Measurements from ENCODE around the gene FNTB. TPM values are rescaled to one million over a fixed set of nuclear protein-coding genes. Genes with fewer than 3 reads are reported as not detected.

The FNTB gene
- total and polyA plus RNA-seq, 9 of the 15 experiments (the other 6 are each of a cell fraction or from before 2014, with no cell fraction given) = 6.9 to 23.2 (median 12.2) TPM

DNA sequence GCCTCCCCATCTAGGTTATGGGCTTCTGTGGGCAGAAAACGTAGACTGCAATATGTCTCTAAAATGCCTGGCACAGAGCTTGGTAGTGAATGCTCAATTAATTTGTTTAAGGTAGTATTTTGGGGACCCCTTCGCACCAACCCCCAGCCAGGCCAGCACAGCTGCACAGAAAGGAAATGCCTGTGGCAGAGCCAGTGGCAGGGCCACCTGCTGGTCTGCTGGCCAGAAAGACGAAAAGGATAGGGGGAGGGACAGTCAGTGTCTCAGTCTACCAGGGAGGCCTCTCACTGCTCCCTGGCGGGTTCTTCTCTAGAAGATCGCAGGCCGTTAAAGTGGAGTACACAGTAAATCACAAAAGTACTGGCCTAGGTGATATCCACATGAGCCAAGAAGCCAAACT is 18.0 kb upstream of the FNTB start:
- no peak overlapping the region for H3K9ac ChIP-seq (ENCODE audit: insufficient read depth in 1 of 2, low read depth in 2 of 2, low read length in 2 of 2)
- H3K27ac ChIP-seq (ENCODE audit: extremely low read depth, low read depth, low read length) = no peak overlapping the region
- POLR2A ChIA-PET = no interaction called here
- no peak overlapping the region for H3K4me2 ChIP-seq (ENCODE audit: insufficient read depth, low read length)
- intact Hi-C loops (cut with micrococcal nuclease) = no loop called here
- H4K20me1 ChIP-seq (replicated peaks; ENCODE audit: control insufficient read depth, insufficient read depth, low read length) = no peaks in the 10 kb centered on the region; the same call in 1 of the 2 replicates
- FAIRE-seq = no peak
- WGBS (ENCODE audit: insufficient coverage, low coverage, missing lambda C conversion rate) = 30% methylated on average over 5 of the region's 6 CpGs
- H2AFZ ChIP-seq (ENCODE audit: low read depth, low read length) = no peak overlapping the region
- no TSS peak for BruUV-seq (replicated peaks)
- in situ Hi-C loops (cut with MboI) = no loop called here
- CTCF ChIA-PET (ENCODE audit: low intra/inter-chr PET ratio) = no interaction called here
- no peaks in the 10 kb centered on the region for H3K36me3 ChIP-seq (ENCODE audit: control insufficient read depth, insufficient read depth, low read length)
- 0 out of 3 replicates have a peak, but pooled peaks have one; percentile 16 for ATAC-seq
- H3K4me3 ChIP-seq = no peak overlapping the region
- no peaks in the 10 kb centered on the region for H3K9me3 ChIP-seq (replicated peaks; ENCODE audit: control insufficient read depth, insufficient read depth, low read depth, low read length)
- H3K9me1 ChIP-seq (ENCODE audit: control insufficient read depth, insufficient read depth, low read length) = no peaks in the 10 kb centered on the region
- TF ChIP-seq, protein P1, sequence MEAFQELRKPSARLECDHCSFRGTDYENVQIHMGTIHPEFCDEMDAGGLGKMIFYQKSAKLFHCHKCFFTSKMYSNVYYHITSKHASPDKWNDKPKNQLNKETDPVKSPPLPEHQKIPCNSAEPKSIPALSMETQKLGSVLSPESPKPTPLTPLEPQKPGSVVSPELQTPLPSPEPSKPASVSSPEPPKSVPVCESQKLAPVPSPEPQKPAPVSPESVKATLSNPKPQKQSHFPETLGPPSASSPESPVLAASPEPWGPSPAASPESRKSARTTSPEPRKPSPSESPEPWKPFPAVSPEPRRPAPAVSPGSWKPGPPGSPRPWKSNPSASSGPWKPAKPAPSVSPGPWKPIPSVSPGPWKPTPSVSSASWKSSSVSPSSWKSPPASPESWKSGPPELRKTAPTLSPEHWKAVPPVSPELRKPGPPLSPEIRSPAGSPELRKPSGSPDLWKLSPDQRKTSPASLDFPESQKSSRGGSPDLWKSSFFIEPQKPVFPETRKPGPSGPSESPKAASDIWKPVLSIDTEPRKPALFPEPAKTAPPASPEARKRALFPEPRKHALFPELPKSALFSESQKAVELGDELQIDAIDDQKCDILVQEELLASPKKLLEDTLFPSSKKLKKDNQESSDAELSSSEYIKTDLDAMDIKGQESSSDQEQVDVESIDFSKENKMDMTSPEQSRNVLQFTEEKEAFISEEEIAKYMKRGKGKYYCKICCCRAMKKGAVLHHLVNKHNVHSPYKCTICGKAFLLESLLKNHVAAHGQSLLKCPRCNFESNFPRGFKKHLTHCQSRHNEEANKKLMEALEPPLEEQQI (IDR thresholded peaks at IDR 0.05) = no peak
- no peak for TF ChIP-seq ZEB2 (IDR thresholded peaks at IDR 0.05)
- TF ChIP-seq, protein P2, sequence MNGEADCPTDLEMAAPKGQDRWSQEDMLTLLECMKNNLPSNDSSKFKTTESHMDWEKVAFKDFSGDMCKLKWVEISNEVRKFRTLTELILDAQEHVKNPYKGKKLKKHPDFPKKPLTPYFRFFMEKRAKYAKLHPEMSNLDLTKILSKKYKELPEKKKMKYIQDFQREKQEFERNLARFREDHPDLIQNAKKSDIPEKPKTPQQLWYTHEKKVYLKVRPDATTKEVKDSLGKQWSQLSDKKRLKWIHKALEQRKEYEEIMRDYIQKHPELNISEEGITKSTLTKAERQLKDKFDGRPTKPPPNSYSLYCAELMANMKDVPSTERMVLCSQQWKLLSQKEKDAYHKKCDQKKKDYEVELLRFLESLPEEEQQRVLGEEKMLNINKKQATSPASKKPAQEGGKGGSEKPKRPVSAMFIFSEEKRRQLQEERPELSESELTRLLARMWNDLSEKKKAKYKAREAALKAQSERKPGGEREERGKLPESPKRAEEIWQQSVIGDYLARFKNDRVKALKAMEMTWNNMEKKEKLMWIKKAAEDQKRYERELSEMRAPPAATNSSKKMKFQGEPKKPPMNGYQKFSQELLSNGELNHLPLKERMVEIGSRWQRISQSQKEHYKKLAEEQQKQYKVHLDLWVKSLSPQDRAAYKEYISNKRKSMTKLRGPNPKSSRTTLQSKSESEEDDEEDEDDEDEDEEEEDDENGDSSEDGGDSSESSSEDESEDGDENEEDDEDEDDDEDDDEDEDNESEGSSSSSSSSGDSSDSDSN (IDR thresholded peaks at IDR 0.05; ENCODE audit: borderline replicate concordance in 1 of 2, low read depth in 2 of 2, low read length in 2 of 2) = no peak
- no peak for TF ChIP-seq ZNF699 (CRISPR knock-in tag; IDR thresholded peaks at IDR 0.05; ENCODE audit: insufficient replicate concordance)
- TF ChIP-seq, protein P3, sequence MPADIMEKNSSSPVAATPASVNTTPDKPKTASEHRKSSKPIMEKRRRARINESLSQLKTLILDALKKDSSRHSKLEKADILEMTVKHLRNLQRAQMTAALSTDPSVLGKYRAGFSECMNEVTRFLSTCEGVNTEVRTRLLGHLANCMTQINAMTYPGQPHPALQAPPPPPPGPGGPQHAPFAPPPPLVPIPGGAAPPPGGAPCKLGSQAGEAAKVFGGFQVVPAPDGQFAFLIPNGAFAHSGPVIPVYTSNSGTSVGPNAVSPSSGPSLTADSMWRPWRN (IDR thresholded peaks at IDR 0.05; ENCODE audit: low read depth) = no peak
- no peak for TF ChIP-seq CBX2 (IDR thresholded peaks at IDR 0.05; ENCODE audit: insufficient read depth, low read length, poor library complexity, severe bottlenecking)
- TF ChIP-seq NR2C2 (CRISPR knock-in tag; IDR thresholded peaks at IDR 0.05) = no peak
- TF ChIP-seq NR2C2 (tag; IDR thresholded peaks at IDR 0.05) = no peak
- TF ChIP-seq FOXM1 (IDR thresholded peaks at IDR 0.05; ENCODE audit: low read depth) = no peak
- no peak for TF ChIP-seq FOXM1 (CRISPR knock-in tag; IDR thresholded peaks at IDR 0.05; ENCODE audit: low read depth)
- no peak for TF ChIP-seq NONO (IDR thresholded peaks at IDR 0.05; ENCODE audit: low read depth in 2 of 2, low read length in 1 of 2)
- TF ChIP-seq BRD9 (IDR thresholded peaks at IDR 0.05; ENCODE audit: low read depth, partially characterized antibody) = no peak
- peak in 1 of 4 experiments; percentile 15 for DNase-seq (ENCODE audit: extremely low read depth in 1 of 4, low spot score in 3 of 4)
- H3K4me1 ChIP-seq (replicated peaks in 1 of 2; ENCODE audit: control insufficient read depth in 2 of 2, insufficient read depth in 2 of 2, low read length in 2 of 2) = peaks cover 0 to 13% of the 10 kb centered on the region in 2 experiments; a peak in 2 of 5 replicates
- H3K79me2 ChIP-seq (ENCODE audit: control insufficient read depth, insufficient read depth, low read length) = no peaks in the 10 kb centered on the region
- peaks cover 4 to 25% of the 10 kb centered on the region in 2 experiments; a peak in 3 of 5 replicates for H3K27me3 ChIP-seq (ENCODE audit: control insufficient read depth in 2 of 2, insufficient read depth in 2 of 2, low read length in 2 of 2)

Data from K562 (cell line).